ENCODE results near the gene EGFR.

GRCh38 chr7:55019191-55019690 is 424 bp downstream of the EGFR start:
- TF ChIP-seq CTCF (IDR thresholded peaks at IDR 0.05; ENCODE audit: borderline replicate concordance, extremely low read depth, low read length, poor library complexity, severe bottlenecking): no peak
- TF ChIP-seq EZH2 (IDR thresholded peaks at IDR 0.05; ENCODE audit: borderline replicate concordance, low read depth, low read length, severe bottlenecking): no peak
